OCI-LY3 (cell line): ENCODE results near the gene IL10.

ENCODE experiments used
- CTCF ChIP-seq: fragments of 200-600, 300-600 bp; sonication (generic); IDR thresholded peaks from 2 replicates; pipeline ENCODE4 v1.5.1; 2014; ENCODE audit warnings: antibody characterized with exemption, low read length, low read depth
- EZH2phosphoT487 ChIP-seq: fragments of 200-600 bp; shearing (Covaris generic); IDR thresholded peaks from 2 replicates; pipeline ENCODE4 v1.6.1; 2018; ENCODE audit warnings: antibody characterized with exemption, mixed run types, low read depth

GRCh38 chr1:206717674-206717989, 54.7 kb downstream of the IL10 start:
- no peak for TF ChIP-seq CTCF
- no peak for TF ChIP-seq EZH2phosphoT487
